ENCODE measurements around the gene TXNL4A. TPM values are rescaled to one million over a fixed set of nuclear protein-coding genes. Genes with fewer than 3 reads are reported as not detected.

TXNL4A gene
- total RNA-seq, 5 donors from 2014 or later (not counting 1 experiment from before 2014, with no cell fraction given): 61.2 to 77.8 (median 72.7) TPM

DNA sequence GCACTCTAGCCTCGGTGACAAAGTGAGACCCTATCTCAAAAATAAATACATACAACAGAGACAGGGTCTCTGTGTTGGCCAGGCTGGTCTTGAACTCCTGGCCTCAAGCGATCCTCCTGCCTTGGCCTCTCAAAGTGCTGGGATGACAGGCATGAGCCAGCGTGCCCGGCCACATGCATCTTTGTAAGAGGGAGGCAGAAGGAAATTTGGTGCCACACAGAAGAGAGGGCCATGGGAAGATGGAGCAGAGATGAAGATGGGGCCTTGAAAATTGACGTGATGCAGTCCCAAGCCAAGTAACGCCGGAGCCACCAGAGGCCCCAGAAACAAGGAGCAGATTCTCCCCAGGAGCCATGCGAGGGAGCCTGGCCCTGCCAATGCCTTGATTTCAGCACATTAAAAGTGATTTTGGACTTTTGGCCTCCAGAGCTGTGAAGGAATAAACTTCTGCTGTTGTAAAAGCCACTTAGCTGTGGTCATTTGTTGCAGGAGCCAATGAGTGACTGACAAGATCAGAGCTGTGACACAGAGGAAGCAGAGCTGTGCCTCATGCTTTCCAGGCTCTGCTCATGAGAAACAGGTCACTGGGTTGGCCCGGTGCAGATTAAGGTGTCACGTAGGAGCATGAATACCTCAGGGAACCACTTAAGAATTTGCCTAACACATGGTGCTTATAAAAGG, 34.3 kb downstream of the TXNL4A start:
- Mint-ChIP-seq H3K27ac (peak overlapping the region in 1 of 2 donors; percentile 48), H3K4me1 (peaks cover 14% of the 10 kb centered on the region in 3 donors), H3K36me3 (peaks cover 4% of the 10 kb centered on the region), H3K27me3 (no peaks in the 10 kb centered on the region), H3K4me3 (peak overlapping the region in 2 of 3 donors; percentile 28 to 43), H3K9me3 (no peaks in the 10 kb centered on the region)
- ATAC-seq (replicated peaks in 1 of 4) (no peak), DNase-seq (no peak)
- Histone ChIP-seq H3K27ac (ENCODE audit: low read length) (no peak overlapping the region), H3K4me1 (ENCODE audit: control insufficient read depth in 1 of 2, extremely low read depth in 1 of 2, insufficient read depth in 2 of 2, low read length in 2 of 2) (peaks cover 9 to 20% of the 10 kb centered on the region in 2 experiments), H3K9me3 (no peaks in the 10 kb centered on the region), H3K36me3 (ENCODE audit: control insufficient read depth in 2 of 2, extremely low read depth in 1 of 2, insufficient read depth in 1 of 2, low read length in 1 of 2) (no peaks in the 10 kb centered on the region), H3K4me3 (ENCODE audit: control insufficient read depth in 1 of 2, extremely low read depth in 1 of 2, low read length in 1 of 2) (no peak overlapping the region), H3K27me3 (replicated peaks in 1 of 2; ENCODE audit: control insufficient read depth in 2 of 2, extremely low read depth in 1 of 2, insufficient read depth in 2 of 2, low read length in 1 of 2) (no peaks in the 10 kb centered on the region)
- CTCF ChIA-PET: no interaction called here
- POLR2A ChIA-PET: no interaction called here
- 88% methylated on average over 7 of the region's 10 CpGs for WGBS (ENCODE audit: insufficient coverage)

GRCh38 chr18:79952996-79953559, 35.3 kb downstream of the TXNL4A start:
- peaks cover 9 to 28% of the 10 kb centered on the region in 2 experiments for H3K4me1 ChIP-seq (ENCODE audit: control insufficient read depth in 1 of 2, extremely low read depth in 1 of 2, insufficient read depth in 2 of 2, low read length in 2 of 2)
- ChIA-PET CTCF (no interaction called here), POLR2A (no interaction called here)
- DNase-seq (no peak), ATAC-seq (replicated peaks in 1 of 4) (no peak)
- H3K4me3 ChIP-seq (ENCODE audit: control insufficient read depth in 1 of 2, extremely low read depth in 1 of 2, low read length in 1 of 2): no peak overlapping the region
- H3K9me3 Mint-ChIP-seq: no peaks in the 10 kb centered on the region
- no peaks in the 10 kb centered on the region for H3K27me3 Mint-ChIP-seq
- no peaks in the 10 kb centered on the region for H3K9me3 ChIP-seq
- H3K27ac Mint-ChIP-seq: no peak overlapping the region
- H3K36me3 ChIP-seq (ENCODE audit: control insufficient read depth in 2 of 2, extremely low read depth in 1 of 2, insufficient read depth in 1 of 2, low read length in 1 of 2): no peaks in the 10 kb centered on the region
- H3K27me3 ChIP-seq (replicated peaks in 1 of 2; ENCODE audit: control insufficient read depth in 2 of 2, extremely low read depth in 1 of 2, insufficient read depth in 2 of 2, low read length in 1 of 2): no peaks in the 10 kb centered on the region
- peaks cover 24% of the 10 kb centered on the region in 3 donors for H3K4me1 Mint-ChIP-seq
- no peak overlapping the region for H3K27ac ChIP-seq (ENCODE audit: low read length)
- WGBS (ENCODE audit: insufficient coverage): 97% methylated on average over 19 of the region's 24 CpGs
- H3K4me3 Mint-ChIP-seq: peak overlapping the region; percentile 31 to 63 (median 40)
- peaks cover 7% of the 10 kb centered on the region for H3K36me3 Mint-ChIP-seq

DNA sequence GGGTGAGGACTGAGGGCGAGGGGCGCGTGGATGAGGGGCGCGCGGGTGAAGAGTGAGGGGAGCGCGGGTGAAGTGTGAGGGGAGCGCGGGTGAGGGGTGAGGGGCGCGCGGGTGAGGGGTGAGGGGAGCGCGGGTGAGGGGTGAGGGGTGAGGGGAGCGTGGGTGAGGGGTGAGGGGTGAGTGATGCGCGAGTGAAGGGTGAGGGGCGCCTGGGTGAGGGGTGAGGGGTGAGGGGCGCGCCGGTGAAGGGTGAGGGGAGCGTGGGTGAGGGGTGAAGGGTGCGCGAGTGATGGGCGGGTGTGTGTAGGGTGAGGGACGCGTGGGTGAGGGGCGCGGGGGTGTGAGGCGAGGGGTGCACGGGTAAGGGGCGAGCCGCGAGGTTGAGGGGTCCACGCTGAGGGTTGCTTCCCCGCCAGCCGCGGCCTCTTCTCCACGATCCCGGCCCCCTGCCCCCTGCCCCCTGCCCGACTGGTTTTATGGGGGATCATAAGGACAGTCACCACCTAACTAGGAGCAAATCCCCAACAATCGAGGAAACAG, 35.8 kb downstream of the TXNL4A start:
- CTCF ChIA-PET: interaction anchor here in 1 of 2 donors (0.6 kb wide), 1 partner anchor 430 kb away, joined by 4 read pairs; no protein-coding TSS in a partner anchor
- Histone ChIP-seq H3K27me3 (replicated peaks in 1 of 2; ENCODE audit: control insufficient read depth in 2 of 2, extremely low read depth in 1 of 2, insufficient read depth in 2 of 2, low read length in 1 of 2) (no peaks in the 10 kb centered on the region), H3K27ac (ENCODE audit: low read length) (no peak overlapping the region), H3K36me3 (ENCODE audit: control insufficient read depth in 2 of 2, extremely low read depth in 1 of 2, insufficient read depth in 1 of 2, low read length in 1 of 2) (no peaks in the 10 kb centered on the region), H3K4me1 (ENCODE audit: control insufficient read depth in 1 of 2, extremely low read depth in 1 of 2, insufficient read depth in 2 of 2, low read length in 2 of 2) (peaks cover 9 to 32% of the 10 kb centered on the region in 2 experiments), H3K9me3 (no peaks in the 10 kb centered on the region), H3K4me3 (ENCODE audit: control insufficient read depth in 1 of 2, extremely low read depth in 1 of 2, low read length in 1 of 2) (peak overlapping the region in 1 of 2 donors; percentile 55)
- Mint-ChIP-seq H3K36me3 (peaks cover 7% of the 10 kb centered on the region), H3K27me3 (no peaks in the 10 kb centered on the region), H3K9me3 (no peaks in the 10 kb centered on the region), H3K4me3 (peak overlapping the region; percentile 17 to 40 (median 28)), H3K4me1 (peaks cover 24 to 28% (median 27%) of the 10 kb centered on the region in 3 donors), H3K27ac (no peak overlapping the region)
- ATAC-seq (replicated peaks in 1 of 4) (no peak), DNase-seq (no peak)
- POLR2A ChIA-PET: no interaction called here
- WGBS (ENCODE audit: insufficient coverage): 52% methylated on average over 18 of the region's 43 CpGs

- peaks cover 0 to 3% of the 10 kb centered on the region in 2 donors for H3K36me3 ChIP-seq (ENCODE audit: control insufficient read depth in 2 of 2, extremely low read depth in 1 of 2, insufficient read depth in 1 of 2, low read length in 1 of 2)
- H3K36me3 Mint-ChIP-seq: peaks cover 7% of the 10 kb centered on the region
- H3K9me3 Mint-ChIP-seq: no peaks in the 10 kb centered on the region
- peak within 1 kb of the TSS; percentile 83 to 86 (median 86) for H3K4me3 Mint-ChIP-seq
- ChIA-PET CTCF (interaction anchor here in 1 of 2 donors (0.6 to 0.7 kb wide), 2 partner anchors 36 to 429 kb away, joined by 4 read pairs; partner anchors contain the start of gene TXNL4A), POLR2A (interaction anchor here in 1 of 2 donors (0.5 to 0.7 kb wide), 2 partner anchors 55 to 1312 kb away, joined by 3 to 4 read pairs; no protein-coding TSS in a partner anchor)
- peak within 1 kb of the TSS; percentile 48 to 65 for H3K27ac Mint-ChIP-seq
- peaks cover 24 to 32% (median 30%) of the 10 kb centered on the region in 3 donors for H3K4me1 Mint-ChIP-seq
- no peak within 1 kb of the TSS for H3K27ac ChIP-seq (ENCODE audit: low read length)
- ATAC-seq (replicated peaks in 1 of 4) (peak; percentile 93 to 94 (median 94)), DNase-seq (peak; percentile 80 to 98 (median 92))
- H3K4me1 ChIP-seq (ENCODE audit: control insufficient read depth in 1 of 2, extremely low read depth in 1 of 2, insufficient read depth in 2 of 2, low read length in 2 of 2): peaks cover 9 to 35% of the 10 kb centered on the region in 2 experiments
- H3K27me3 ChIP-seq (replicated peaks in 1 of 2; ENCODE audit: control insufficient read depth in 2 of 2, extremely low read depth in 1 of 2, insufficient read depth in 2 of 2, low read length in 1 of 2): no peaks in the 10 kb centered on the region
- H3K9me3 ChIP-seq: no peaks in the 10 kb centered on the region
- H3K4me3 ChIP-seq (ENCODE audit: control insufficient read depth in 1 of 2, extremely low read depth in 1 of 2, low read length in 1 of 2): peak within 1 kb of the TSS; percentile 55 to 81
- under 1% methylated on average over 120 of the region's 126 CpGs for WGBS (ENCODE audit: insufficient coverage)
- no peaks in the 10 kb centered on the region for H3K27me3 Mint-ChIP-seq
Measured at GRCh38 chr18:79951545-79952455, 36.6 kb downstream of the TXNL4A start, which contains the start of gene SLC66A2. Gene SLC66A2, minus strand, starts transcription at chr18:79951653. Its CDS starts 727 bp downstream, at chr18:79950926.

- Histone ChIP-seq H3K4me3 (ENCODE audit: control insufficient read depth in 1 of 2, extremely low read depth in 1 of 2, low read length in 1 of 2) (peak overlapping the region; percentile 47 to 81), H3K27me3 (replicated peaks in 1 of 2; ENCODE audit: control insufficient read depth in 2 of 2, extremely low read depth in 1 of 2, insufficient read depth in 2 of 2, low read length in 1 of 2) (no peaks in the 10 kb centered on the region), H3K9me3 (no peaks in the 10 kb centered on the region), H3K36me3 (ENCODE audit: control insufficient read depth in 2 of 2, extremely low read depth in 1 of 2, insufficient read depth in 1 of 2, low read length in 1 of 2) (peaks cover 0 to 3% of the 10 kb centered on the region in 2 donors), H3K27ac (ENCODE audit: low read length) (no peak overlapping the region), H3K4me1 (ENCODE audit: control insufficient read depth in 1 of 2, extremely low read depth in 1 of 2, insufficient read depth in 2 of 2, low read length in 2 of 2) (peaks cover 9 to 38% of the 10 kb centered on the region in 2 experiments)
- no peaks in the 10 kb centered on the region for H3K9me3 Mint-ChIP-seq
- H3K4me3 Mint-ChIP-seq: peak overlapping the region; percentile 83 to 86 (median 86)
- ATAC-seq (replicated peaks in 1 of 4) (peak; percentile 22 to 53 (median 40)), DNase-seq (peak in 6 of 35 experiments; percentile 17 to 42 (median 26))
- ChIA-PET POLR2A (no interaction called here), CTCF (no interaction called here)
- peaks cover 30 to 40% (median 37%) of the 10 kb centered on the region in 3 donors for H3K4me1 Mint-ChIP-seq
- WGBS (ENCODE audit: insufficient coverage): 4% methylated on average over 73 of the region's 81 CpGs
- H3K27me3 Mint-ChIP-seq: no peaks in the 10 kb centered on the region
- H3K27ac Mint-ChIP-seq: peak overlapping the region; percentile 48 to 65
- H3K36me3 Mint-ChIP-seq: peaks cover 10% of the 10 kb centered on the region
Measured at GRCh38 chr18:79950515-79951341, 37.6 kb downstream of the TXNL4A start.
